NOMO-1 (cell line): ENCODE measurements around the gene SLC35F2.
"Not testable (repeated sequence)": the region's sequence is repeated elsewhere in the genome, so short reads cannot be mapped to it uniquely, and the experiment has no call there.

ENCODE experiments used
- DNase-seq, 2 experiments: peaks; one replicate each; lab custom pipeline; 2025; ENCODE audit not compliant: unreplicated experiment in 2 of 2; lab: John Stamatoyannopoulos, UW

SLC35F2 gene, protein sequence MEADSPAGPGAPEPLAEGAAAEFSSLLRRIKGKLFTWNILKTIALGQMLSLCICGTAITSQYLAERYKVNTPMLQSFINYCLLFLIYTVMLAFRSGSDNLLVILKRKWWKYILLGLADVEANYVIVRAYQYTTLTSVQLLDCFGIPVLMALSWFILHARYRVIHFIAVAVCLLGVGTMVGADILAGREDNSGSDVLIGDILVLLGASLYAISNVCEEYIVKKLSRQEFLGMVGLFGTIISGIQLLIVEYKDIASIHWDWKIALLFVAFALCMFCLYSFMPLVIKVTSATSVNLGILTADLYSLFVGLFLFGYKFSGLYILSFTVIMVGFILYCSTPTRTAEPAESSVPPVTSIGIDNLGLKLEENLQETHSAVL

DNA sequence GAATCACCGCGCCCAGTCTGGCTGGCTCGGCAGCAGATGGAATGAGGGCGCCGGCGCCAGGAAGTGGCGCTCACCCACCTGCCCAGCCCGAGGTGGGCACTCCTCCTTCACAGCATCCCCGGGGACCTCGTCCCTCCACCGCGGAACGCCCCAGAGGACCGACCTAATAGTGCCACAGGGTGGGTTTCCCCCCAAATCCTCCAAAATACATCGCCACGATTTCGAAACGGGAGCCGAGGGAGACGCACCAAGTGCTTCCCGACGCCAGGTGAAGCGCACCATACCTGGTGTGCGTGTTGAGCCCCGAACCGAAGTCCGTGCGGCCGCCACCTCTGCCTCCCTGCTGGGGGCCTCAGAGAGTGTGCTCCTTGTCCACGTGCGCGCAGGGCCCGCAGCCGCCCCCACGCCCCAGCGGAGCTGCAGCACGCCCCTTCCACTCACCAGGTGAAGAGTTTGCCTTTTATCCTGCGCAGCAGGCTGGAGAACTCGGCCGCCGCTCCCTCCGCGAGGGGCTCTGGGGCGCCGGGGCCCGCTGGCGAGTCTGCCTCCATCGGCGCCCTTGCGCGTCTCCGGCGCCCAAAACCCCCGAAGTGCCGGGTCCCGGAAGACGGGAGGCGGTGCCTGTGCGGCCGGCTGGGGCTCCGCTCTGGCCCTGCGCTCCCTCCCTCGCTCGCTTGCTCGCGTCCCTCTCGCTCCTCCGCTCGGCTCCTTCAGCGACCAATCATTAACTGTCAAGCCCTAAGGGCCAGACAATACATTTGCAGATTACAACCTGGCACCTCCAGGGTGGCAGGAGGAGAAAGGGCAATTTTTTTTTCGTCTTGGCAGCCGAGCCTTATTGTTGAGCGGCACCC, at the start of gene SLC35F2:
SLC35F2 (minus strand) TSS at position 571 of the 854 bp plus-strand sequence; CDS start at position 551, 20 bp downstream.
- peak; percentile 70 to 82 for DNase-seq

DNA sequence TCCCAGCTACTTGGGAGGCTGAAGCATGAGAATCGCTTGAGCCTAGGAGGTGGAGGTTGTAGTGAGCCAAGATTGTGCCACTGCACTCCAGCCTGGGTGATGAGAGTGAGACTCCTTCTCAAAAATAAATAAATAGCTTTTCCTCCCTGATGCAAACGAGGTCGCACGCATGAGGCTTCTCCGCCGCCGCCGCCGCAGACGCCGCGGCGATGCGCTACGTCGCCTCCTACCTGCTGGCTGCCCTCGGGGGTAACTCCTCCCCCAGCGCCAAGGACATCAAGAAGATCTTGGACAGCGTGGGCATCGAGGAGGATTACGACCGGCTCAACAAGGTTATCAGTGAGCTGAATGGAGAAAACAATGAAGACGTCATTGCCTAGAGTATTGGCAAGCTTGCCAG, 49.6 kb upstream of the SLC35F2 start:
- DNase-seq = no peak

DNA sequence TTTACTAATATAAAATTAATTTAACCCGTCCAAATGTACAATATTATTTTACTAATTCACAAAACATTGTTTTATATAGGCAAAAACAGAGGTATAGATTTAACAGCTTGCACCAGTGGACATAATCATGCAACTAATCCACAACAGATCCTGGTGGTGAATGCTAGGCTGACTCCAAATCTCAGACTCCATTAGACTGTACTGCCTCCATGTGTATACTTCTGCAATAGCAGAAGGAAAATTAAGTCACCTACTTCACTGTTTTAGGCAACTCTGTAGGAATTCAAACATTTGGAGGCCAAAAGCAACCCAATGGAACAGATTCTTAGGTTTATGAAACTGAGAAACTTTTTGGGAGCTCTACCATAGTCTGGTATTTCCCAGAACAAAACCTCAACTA, 39.7 kb upstream of the SLC35F2 start:
- DNase-seq = peak; percentile 3 to 36

DNA sequence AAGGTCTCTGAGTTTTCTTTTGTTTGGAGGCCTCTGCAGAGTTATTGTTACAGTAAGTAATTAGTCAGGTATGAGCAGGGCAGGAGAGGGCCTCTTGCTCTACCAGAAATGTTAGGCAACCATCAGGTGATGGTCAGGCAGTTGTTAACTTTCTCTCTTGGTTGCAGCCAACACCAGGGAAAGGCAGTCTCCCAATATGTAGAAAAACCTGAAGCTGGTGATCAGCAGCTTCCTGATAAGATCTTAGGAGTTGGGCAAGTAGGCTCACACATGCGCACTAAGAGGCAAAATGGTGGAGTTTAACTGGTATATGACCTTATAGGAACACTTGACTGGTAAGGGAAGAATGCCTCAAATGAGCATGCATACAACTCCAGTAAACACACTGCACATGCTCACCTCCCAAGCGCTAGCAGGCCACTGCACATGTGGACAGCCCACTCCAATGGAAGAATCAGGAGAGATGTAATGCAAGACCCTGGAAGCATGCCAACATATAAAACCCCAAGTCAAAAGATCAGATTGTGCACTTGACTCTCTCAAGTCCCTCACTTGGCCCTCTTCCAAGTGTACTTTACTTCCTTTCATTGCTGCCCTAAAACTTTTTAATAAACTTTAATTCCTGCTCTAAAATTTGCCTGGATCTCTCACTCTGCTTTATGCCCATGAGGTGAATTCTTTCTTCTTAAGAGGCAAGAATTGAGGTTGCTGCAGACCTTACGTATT, 23.7 kb upstream of the SLC35F2 start:
- DNase-seq = no peak

DNA sequence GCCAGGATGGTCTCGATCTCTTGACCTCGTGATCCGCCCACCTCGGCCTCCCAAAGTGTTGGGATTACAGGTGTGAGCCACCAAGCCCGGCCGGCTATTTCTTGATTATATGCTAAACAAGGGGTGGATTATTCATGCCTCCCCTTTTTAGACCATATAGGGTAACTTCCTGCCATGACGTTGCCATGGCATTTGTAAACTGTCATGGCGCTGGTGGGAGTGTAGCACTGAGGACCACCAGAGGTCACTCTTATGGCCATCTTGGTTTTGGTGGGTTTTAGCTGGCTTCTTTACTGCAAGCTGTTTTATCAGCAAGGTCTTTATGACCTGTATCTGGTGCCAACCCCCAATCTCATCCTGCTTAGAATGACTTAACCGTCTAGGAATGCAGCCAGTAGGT, 22.9 kb upstream of the SLC35F2 start:
- DNase-seq = not testable (repeated sequence)

DNA sequence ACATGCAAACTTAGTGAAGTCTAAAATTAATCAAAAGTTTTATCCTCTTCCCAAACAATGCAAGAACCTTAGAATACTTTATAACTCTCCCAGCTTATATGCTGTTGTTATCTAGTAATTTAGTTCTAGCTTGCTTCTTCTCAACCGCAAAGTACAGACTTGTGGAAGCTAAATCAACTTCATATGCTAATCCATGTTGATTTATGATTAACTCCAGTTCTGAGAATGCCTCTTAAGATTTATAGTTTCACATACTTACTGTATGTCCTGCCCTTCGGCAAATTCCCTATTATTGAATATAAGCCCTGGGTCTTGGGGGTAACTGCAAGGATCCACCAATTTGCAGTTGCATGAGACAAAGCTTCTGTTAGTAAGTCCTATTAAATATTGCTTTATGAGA, 17.6 kb upstream of the SLC35F2 start:
- DNase-seq = no peak

DNA sequence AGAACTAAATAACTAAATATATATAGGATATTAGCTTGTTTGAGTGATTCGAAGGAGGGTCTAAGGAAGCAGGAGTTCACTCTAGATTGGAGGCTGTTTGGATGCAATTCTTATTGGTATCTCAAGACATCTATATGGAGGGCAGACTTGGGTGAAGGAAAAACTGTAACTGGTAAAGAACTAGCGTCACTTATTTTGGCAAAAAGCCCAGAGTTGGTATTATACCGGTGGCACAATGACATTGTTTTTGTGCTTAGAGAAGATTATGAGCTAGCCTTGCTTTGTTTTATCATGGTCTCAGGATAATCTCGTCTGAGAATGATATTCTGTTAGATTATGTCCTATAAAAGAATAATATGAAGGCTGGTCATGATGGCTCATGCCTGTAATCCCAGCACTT, 6.0 kb upstream of the SLC35F2 start:
- no peak for DNase-seq

DNA sequence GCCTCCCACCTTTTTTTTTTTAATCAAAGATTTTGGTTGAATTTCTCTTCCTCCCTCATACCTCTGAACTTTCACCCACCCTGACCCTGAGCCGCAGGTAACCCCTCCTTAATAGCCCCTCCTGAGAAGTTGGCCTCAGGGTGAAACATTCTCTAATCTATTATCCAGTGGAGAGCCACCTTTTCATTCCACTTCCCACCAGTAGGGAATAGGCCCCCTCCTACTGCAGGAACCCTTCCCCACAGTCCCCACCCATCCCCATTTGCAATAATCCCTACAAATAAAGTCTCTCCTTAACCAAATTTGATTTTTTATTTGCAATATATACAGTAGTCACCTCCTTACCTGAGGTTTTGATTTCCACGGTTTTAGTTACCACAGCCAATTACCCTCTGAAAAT, 2.1 kb upstream of the SLC35F2 start:
- no peak for DNase-seq

DNA sequence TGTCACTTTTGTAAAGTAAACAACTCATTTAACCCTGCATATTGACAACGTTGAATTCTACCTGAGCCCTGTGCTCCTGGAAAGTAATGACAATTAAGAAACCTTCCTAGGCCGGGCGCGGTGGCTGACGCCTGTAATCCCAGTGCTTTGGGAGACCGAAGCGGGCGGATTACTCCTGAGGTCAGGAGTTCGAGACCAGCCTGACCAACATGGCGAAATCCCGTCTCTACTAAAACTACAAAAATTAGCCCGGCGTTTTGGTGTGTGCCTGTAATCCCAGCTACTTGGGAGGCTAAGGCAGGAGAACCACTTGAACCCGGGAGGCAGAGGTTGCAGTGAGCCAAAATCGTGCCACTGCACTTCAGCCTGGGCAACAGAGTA, 1.6 kb upstream of the SLC35F2 start:
- not testable (repeated sequence) for DNase-seq

DNA sequence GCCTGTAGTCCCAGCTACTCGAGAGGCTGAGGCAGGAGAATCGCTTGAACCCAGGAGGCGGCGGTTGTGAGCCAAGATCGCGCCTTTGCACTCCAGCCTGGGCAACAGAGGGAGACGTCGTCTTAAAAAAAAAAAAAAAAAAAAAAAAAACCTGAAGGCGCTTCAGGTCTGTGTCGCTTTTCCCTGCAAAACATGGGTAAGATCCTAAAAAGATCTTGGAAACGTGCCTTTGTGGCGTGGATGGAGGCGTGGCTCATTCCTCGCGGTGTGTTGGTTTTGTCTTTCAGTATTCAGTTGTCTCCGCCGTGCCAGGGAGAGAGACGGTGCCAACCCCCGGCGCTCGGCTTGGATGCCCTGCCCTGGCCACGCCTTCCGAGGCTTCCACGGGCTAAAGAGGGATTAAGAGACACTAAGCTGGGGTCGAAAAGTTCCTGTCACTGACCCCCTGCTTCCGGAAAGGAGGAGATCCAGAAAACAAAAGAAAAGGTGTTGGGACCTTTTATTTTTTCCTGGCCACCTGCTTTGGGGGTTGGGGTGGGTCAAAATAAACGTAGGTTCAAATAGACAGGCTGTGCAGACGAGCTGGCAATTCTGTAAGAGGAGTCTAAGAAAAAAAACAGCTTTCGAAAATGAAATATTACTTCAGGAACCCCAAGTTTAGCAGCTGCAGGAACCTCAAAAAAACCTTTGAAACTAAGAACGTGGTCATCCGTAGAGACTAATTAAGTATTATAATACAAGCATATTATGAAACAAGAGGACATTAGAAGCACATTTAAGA, 1.1 kb upstream of the SLC35F2 start:
- DNase-seq = no peak

DNA sequence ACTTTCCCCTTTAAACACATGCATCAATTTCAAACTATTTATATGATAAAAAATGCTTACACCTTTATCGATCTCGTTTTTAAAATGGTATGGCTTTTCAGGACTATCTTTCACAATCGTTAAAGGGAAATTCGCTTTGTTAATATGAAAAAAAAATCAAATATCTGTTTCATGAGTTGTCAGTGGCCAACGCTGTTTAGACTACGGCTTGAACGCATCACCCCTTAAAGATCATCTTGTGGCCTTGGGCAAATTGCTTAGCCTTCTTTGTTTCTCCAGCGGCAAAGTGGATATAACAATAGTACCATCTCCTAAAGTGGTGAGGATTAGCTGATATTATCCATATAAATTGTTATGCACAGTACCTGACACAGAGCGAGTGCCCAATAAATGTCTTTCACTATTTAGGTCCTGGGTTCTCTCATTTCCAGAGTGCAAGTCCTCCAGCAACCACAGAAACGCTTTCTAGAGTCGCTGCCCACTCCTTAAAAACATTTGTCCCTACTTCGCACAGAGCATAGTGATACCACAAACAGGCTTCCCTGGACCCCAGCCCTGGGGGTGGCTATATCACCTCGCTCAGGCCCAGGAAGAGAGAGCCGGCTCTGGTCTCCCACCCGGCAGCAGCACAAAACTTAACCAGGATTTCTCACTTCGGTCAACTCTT, 904 bp downstream of the SLC35F2 start:
- peak; percentile 11 to 15 for DNase-seq

DNA sequence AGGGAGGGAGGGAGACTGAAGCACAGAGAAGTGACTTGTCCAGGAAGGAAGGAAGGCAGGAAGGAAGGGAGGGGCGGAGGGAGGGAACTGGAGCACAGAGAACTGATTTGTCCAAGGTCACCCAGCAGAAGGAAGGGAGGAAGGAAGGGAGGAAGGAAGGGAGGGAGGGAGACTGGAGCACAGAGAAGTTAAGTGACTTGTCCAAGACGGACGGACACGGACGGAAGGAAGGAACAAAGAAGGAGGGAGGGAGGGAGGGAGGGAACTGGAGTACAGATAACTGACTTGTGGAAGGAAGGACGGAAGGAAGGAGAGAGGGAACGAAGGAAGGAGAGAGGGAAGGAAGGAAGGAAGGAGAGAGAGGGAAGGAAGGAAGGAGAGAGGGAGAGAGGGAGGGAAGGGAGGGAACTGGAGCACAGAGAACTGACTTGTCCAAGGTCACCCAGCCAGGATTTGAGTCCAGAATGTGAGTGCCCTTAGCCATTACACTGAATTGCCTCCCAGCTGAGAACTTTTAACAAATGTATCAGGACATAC, 1.5 kb downstream of the SLC35F2 start:
- DNase-seq = no peak

DNA sequence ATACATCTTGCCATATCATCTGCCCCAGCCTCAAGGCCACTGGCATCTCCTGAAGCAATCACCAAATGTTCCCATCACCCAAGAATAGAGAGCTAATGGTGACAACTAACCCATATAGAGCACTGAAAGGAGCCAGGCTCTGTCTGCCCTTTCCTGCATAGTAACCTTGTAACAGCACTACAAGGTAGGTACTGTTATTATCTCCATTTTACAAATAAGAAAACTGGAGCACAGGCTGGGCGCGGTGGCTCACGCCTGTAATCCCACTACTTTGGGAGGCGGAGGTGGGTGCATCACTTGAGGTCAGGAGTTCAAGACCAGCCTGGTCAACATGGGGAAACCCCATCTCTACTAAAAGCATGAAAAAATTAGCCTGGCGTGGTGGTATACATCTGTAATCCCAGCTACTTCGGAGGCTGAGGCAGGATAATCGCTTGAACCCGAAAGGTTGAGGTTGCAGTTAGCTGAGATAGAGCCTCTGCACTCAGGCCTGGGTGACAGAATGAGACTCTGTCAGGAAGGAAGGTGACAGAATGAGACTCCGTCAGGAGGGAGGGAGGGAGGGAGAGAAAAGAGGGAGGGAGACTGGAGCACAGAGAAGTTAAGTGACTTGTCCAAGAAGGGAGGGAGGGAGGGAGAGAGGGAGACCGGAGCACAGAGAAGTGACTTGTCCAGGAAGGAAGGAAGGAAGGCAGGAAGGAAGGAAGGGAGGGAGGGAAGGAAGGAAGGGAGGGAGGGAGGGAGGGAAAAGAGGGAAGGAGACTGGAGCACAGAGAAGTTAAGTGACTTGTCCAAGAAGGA, 2.2 kb downstream of the SLC35F2 start:
- DNase-seq = no peak

DNA sequence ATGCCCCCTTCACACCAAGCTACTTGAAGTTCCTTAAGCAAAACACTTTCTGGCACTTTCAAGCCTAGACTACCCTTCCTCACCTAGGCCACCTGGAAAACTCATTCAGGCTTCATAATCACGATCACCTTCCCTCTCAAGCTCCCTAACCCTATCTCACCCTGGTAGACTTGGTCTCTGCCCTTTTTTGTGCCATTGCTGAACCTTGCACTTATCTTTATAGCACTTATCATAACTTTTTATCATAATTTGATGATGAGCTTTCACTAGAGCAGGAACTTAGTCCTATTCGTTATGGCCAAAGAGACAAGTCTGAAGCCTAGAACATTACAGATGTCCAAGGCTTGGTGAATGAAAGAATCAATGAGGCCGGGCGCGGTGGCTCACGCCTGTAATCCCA, 5.5 kb downstream of the SLC35F2 start:
- DNase-seq = no peak

DNA sequence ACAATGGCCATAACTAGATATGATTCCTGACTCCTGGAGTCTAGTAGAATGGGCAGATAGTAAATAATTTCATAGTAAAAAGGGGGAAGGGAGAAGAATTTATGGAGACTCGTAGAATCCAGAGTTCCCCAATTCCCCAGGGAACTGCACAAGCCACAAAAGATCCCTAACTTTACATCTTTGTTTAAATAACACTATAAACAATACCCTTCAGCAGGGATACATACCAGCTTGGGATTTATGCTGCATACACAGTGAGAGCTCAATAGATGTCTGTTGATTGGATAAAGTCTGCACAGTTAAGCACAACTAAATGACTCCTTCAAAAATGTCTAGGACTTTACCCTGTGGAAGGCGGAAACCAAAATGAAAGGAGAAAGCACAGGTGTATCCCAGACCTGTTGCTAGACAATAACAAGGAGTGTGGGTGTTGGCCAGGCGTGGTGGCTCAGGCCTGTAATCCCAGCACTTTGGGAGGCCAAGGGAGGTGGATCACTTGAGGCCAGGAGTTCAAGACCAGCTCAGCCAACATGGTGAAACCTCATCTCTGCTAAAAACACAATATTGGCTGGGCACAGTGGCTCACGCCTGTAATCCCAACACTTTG, 6.8 kb downstream of the SLC35F2 start:
- no peak for DNase-seq

DNA sequence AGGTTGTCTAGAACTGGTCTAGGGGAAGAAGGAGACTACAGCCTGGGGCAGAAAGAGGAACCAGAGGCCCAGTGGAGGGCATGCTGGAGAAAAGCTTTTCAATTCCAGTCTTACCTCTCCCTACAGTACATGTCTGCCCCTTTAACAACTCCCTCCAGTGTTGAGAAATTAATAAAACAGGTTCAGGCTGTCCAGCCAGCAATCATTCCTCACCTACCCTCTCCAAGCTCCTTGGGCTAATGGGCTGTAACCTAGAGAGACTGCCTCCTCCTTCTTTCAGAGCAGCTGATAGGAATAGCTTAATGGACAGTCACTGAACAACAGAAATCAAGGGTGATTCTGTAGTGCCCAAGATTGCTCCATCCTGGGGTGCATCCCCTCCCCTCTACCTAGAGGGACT, 8.8 kb downstream of the SLC35F2 start:
- DNase-seq = peak; percentile 62 to 73

DNA sequence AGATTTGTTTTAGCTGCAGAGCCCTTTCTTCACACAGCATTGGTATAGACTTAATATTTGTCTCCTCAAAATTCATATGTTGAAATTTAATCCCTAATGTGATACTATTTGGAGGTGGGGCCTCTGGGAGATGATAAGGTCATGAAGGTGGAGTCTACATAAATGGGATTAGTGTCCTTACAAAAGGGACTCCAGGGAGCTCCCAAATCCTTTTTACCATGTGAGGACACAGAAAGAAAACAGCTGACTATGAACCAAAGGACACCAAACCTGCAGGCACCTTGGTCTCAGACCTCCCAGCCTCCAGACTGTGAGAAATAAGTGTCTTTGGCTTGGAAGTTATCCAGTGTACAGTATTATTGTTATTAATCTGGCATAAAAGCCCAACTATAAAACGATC, 10.2 kb downstream of the SLC35F2 start:
- no peak for DNase-seq

DNA sequence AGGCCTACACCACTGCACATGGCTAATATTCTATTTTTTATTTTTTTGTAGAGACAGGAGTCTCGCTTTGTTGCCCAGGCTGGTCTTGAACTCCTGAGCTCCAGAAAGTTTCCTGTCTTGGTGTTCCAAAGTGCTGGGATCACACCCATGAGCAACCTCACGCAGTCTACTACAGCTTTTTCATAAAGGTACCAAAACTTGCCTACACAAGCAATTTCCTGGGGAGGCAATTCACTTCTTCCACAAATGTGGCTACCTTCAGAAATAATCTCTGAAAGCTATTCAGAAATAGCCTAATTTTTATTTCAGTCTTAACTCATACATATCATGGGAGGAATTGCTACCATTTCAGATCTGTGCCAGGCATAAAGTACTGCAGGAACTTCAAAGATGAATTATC, 11.4 kb downstream of the SLC35F2 start:
- no peak for DNase-seq

DNA sequence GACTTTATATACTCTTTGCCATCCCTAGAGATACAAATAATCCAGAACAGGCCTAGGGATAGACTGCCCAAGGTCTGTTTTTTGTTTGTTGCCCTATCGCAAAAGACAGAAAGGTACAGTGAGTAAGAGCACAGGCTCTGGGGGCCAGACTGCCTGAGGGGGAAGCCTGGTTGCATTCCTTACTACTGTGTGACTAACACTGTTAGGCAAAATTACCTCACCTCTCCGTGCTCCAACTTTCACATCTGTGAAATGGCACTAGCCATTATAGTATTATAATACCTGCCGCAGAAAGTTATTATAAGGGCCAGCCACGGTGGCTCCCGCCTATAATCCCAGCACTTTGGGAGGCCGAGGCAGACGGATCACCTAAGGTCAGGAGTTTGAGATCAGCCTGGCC, 14.5 kb downstream of the SLC35F2 start:
- DNase-seq = no peak
